Neural progenitor cell (in vitro differentiated cells): Measurements from ENCODE around the gene PLD4. TPM values are rescaled to one million over a fixed set of nuclear protein-coding genes. Genes with fewer than 3 reads are reported as not detected.

ENCODE experiments used
- DNase-seq: peaks from one replicate; pipeline ENCODE4 v3.0.0-alpha.2; 2016; ENCODE audit warnings: low spot score
- H2AFZ ChIP-seq: fragments of 200-600 bp; sonication (generic); replicated peaks from 2 replicates; pipeline ENCODE4 v1.6.1; 2016; ENCODE audit warnings: antibody characterized with exemption
- H3F3A ChIP-seq: fragments of 200-600 bp; sonication (generic); 2 replicates; pipeline ENCODE4 v1.6.1; 2016; ENCODE audit warnings: antibody characterized with exemption, low read depth
- H3K27ac ChIP-seq: fragments of 200-600 bp; sonication (generic); 2 replicates; pipeline ENCODE4 v1.5.1; 2016; ENCODE audit warnings: mild to moderate bottlenecking
- H3K27me3 ChIP-seq: fragments of 200-600 bp; sonication (generic); 2 replicates; pipeline ENCODE4 v1.6.1; 2016; ENCODE audit warnings: mild to moderate bottlenecking, moderate library complexity
- H3K36me3 ChIP-seq: fragments of 200-600 bp; sonication (generic); 2 replicates; pipeline ENCODE4 v1.5.1; 2016
- H3K4me1 ChIP-seq: fragments of 200-600 bp; sonication (generic); 2 replicates; pipeline ENCODE4 v1.6.1; 2016; ENCODE audit warnings: mixed run types
- H3K4me2 ChIP-seq: fragments of 200-600 bp; sonication (generic); 2 replicates; pipeline ENCODE4 v1.6.1; 2016
- H3K4me3 ChIP-seq: fragments of 200-600 bp; sonication (generic); 2 replicates; pipeline ENCODE4 v1.5.1; 2016
- H3K79me2 ChIP-seq: fragments of 200-600 bp; sonication (generic); 2 replicates; pipeline ENCODE4 v1.6.1; 2016; ENCODE audit warnings: low read depth
- H3K9ac ChIP-seq: fragments of 200-600 bp; sonication (generic); 2 replicates; pipeline ENCODE4 v1.6.1; 2016
- H3K9me3 ChIP-seq: fragments of 200-600 bp; sonication (generic); 2 replicates; pipeline ENCODE4 v1.5.1; 2016; ENCODE audit warnings: low read depth
- H4K20me1 ChIP-seq: fragments of 200-600 bp; sonication (generic); 2 replicates; pipeline ENCODE4 v1.6.1; 2016; ENCODE audit warnings: low read depth
- H3K27ac Mint-ChIP-seq: 3 replicates; pipeline ENCODE4 v1.8.0; 2021; ENCODE audit warnings: mixed read lengths
- H3K27me3 Mint-ChIP-seq: 2 replicates; pipeline ENCODE4 v1.8.0; 2022; ENCODE audit warnings: low read depth, mild to moderate bottlenecking, inconsistent platforms, moderate library complexity, mixed read lengths; ENCODE audit not compliant: insufficient read depth
- H3K36me3 Mint-ChIP-seq: 3 replicates; pipeline ENCODE4 v1.8.0; 2021; ENCODE audit warnings: mixed read lengths
- H3K4me1 Mint-ChIP-seq: 3 replicates; pipeline ENCODE4 v1.8.0; 2021; ENCODE audit warnings: mixed read lengths
- H3K4me3 Mint-ChIP-seq: 3 replicates; pipeline ENCODE4 v1.8.0; 2021; ENCODE audit warnings: mild to moderate bottlenecking, moderate library complexity, mixed read lengths
- H3K9me3 Mint-ChIP-seq: 3 replicates; pipeline ENCODE4 v1.8.0; 2020; ENCODE audit warnings: mixed read lengths
- CTCF ChIP-seq: fragments of 200-600 bp; sonication (generic); IDR thresholded peaks from 2 replicates; pipeline ENCODE4 v1.5.1; 2017; ENCODE audit warnings: antibody characterized with exemption, mild to moderate bottlenecking
- EZH2 ChIP-seq: fragments of 200-600 bp; sonication (generic); IDR thresholded peaks from 2 replicates; pipeline ENCODE4 v1.6.1; 2017; ENCODE audit warnings: antibody characterized with exemption, mild to moderate bottlenecking, moderate library complexity
- EZH2phosphoT487 ChIP-seq: fragments of 200-600 bp; sonication (generic); IDR thresholded peaks from 2 replicates; pipeline ENCODE4 v1.6.1; 2017; ENCODE audit warnings: antibody characterized with exemption
- total RNA-seq: library from RNA; depleted of rRNA; stranded (reverse); fragments of >200 nt; gene quantifications from 2 replicates; pipeline ENCODE4 v1.2.3, GENCODE V29; 2015; ENCODE audit warnings: low replicate concordance

Gene PLD4
- total RNA-seq, 1 donor from 2014 or later: not detected

GRCh38 chr14:104938960-104939359 is 14.3 kb downstream of the PLD4 start:
- H3K27me3 Mint-ChIP-seq: peaks cover 21% of the 10 kb centered on the region
- H3K9ac ChIP-seq: no peak overlapping the region

GRCh38 chr14:104939666-104940410 is 15.2 kb downstream of the PLD4 start:
- Histone ChIP-seq H3F3A (peaks cover 3% of the 10 kb centered on the region), H3K27me3 (peaks cover 57% of the 10 kb centered on the region), H3K9me3 (no peaks in the 10 kb centered on the region), H3K4me3 (no peak overlapping the region), H3K4me2 (no peak overlapping the region), H2AFZ (no peak overlapping the region), H3K36me3 (no peaks in the 10 kb centered on the region), H3K27ac (no peak overlapping the region), H4K20me1 (no peaks in the 10 kb centered on the region), H3K9ac (no peak overlapping the region), H3K4me1 (no peaks in the 10 kb centered on the region), H3K79me2 (no peaks in the 10 kb centered on the region)
- Mint-ChIP-seq H3K36me3 (no peaks in the 10 kb centered on the region), H3K4me3 (no peak overlapping the region), H3K9me3 (peaks cover 11% of the 10 kb centered on the region), H3K27me3 (peaks cover 13% of the 10 kb centered on the region), H3K4me1 (no peaks in the 10 kb centered on the region), H3K27ac (no peak overlapping the region)
- no peak for DNase-seq
- TF ChIP-seq EZH2phosphoT487: no peak

More at GRCh38 chr14:104938960-104939359, 14.3 kb downstream of the PLD4 start:
- H3K4me3 ChIP-seq: no peak overlapping the region
- Mint-ChIP-seq H3K9me3 (peaks cover 11% of the 10 kb centered on the region), H3K4me3 (no peak overlapping the region), H3K36me3 (no peaks in the 10 kb centered on the region), H3K27ac (no peak overlapping the region), H3K4me1 (peaks cover 4% of the 10 kb centered on the region)
- H4K20me1 ChIP-seq: no peaks in the 10 kb centered on the region
- H3K27ac ChIP-seq: no peak overlapping the region
- H3K4me1 ChIP-seq: no peaks in the 10 kb centered on the region
- H3F3A ChIP-seq: peaks cover 8% of the 10 kb centered on the region
- peaks cover 66% of the 10 kb centered on the region for H3K27me3 ChIP-seq
- no peaks in the 10 kb centered on the region for H3K79me2 ChIP-seq
- no peak overlapping the region for H3K4me2 ChIP-seq
- no peak overlapping the region for H2AFZ ChIP-seq
- DNase-seq: no peak
- no peaks in the 10 kb centered on the region for H3K36me3 ChIP-seq
- TF ChIP-seq EZH2phosphoT487: no peak
- TF ChIP-seq CTCF: no peak
- TF ChIP-seq EZH2: no peak
- no peaks in the 10 kb centered on the region for H3K9me3 ChIP-seq

GRCh38 chr14:104940526-104941150 is 16.0 kb downstream of the PLD4 start:
- Mint-ChIP-seq H3K36me3 (no peaks in the 10 kb centered on the region), H3K4me3 (peak overlapping the region; percentile 55), H3K27me3 (peaks cover 11% of the 10 kb centered on the region), H3K4me1 (no peaks in the 10 kb centered on the region), H3K9me3 (peaks cover 11% of the 10 kb centered on the region), H3K27ac (peak overlapping the region; percentile 60)
- Histone ChIP-seq H4K20me1 (no peaks in the 10 kb centered on the region), H2AFZ (no peak overlapping the region), H3K27ac (no peak overlapping the region), H3K4me1 (no peaks in the 10 kb centered on the region), H3K9me3 (no peaks in the 10 kb centered on the region), H3K27me3 (peaks cover 49% of the 10 kb centered on the region), H3K4me2 (no peak overlapping the region), H3F3A (no peaks in the 10 kb centered on the region), H3K9ac (no peak overlapping the region), H3K79me2 (no peaks in the 10 kb centered on the region), H3K4me3 (no peak overlapping the region), H3K36me3 (no peaks in the 10 kb centered on the region)
- peak; percentile 32 for DNase-seq
- TF ChIP-seq EZH2 (no peak), CTCF (peak; percentile 39)
